C4-2B (cell line): Measurements from ENCODE around the gene MSGN1.

Source experiments
- ZFX ChIP-seq: fragments of 450-650 bp; IDR thresholded peaks from 2 replicates; pipeline ENCODE4 v1.6.1; 2017
- TF ChIP-seq, protein P1 (sequence below): fragments of 450-650 bp; conservative IDR thresholded peaks from 2 replicates; pipeline ENCODE4 v1.5.1; 2017; ENCODE audit warnings: mild to moderate bottlenecking

GRCh38 chr2:17792515-17792914 lies 23.7 kb upstream of the MSGN1 start:
- TF ChIP-seq, protein P1, sequence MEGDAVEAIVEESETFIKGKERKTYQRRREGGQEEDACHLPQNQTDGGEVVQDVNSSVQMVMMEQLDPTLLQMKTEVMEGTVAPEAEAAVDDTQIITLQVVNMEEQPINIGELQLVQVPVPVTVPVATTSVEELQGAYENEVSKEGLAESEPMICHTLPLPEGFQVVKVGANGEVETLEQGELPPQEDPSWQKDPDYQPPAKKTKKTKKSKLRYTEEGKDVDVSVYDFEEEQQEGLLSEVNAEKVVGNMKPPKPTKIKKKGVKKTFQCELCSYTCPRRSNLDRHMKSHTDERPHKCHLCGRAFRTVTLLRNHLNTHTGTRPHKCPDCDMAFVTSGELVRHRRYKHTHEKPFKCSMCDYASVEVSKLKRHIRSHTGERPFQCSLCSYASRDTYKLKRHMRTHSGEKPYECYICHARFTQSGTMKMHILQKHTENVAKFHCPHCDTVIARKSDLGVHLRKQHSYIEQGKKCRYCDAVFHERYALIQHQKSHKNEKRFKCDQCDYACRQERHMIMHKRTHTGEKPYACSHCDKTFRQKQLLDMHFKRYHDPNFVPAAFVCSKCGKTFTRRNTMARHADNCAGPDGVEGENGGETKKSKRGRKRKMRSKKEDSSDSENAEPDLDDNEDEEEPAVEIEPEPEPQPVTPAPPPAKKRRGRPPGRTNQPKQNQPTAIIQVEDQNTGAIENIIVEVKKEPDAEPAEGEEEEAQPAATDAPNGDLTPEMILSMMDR, result no peak
- TF ChIP-seq ZFX, result no peak
